Activated CD4-positive, alpha-beta T cell treated with anti-CD3 and anti-CD28 coated beads for 48 hours (primary cell): ENCODE results near the gene TGDS.

Source experiments
- DNase-seq: peaks from one replicate; pipeline ENCODE4 v3.0.0-alpha.2; 2020

Gene TGDS

GRCh38 chr13:94599877-94600276 is 3.9 kb upstream of the TGDS start:
- no peak for DNase-seq

GRCh38 chr13:94598281-94598680 is 2.3 kb upstream of the TGDS start:
- DNase-seq = no peak

GRCh38 chr13:94596575-94596971 is 621 bp upstream of the TGDS start:
- peak; percentile 18 for DNase-seq

GRCh38 chr13:94595001-94595949 is 677 bp downstream of the TGDS start:
- peak; percentile 41 for DNase-seq

- no peak for DNase-seq
Observed at GRCh38 chr13:94590744-94591143, 5.2 kb downstream of the TGDS start.

- no peak for DNase-seq
Observed at GRCh38 chr13:94588541-94588940, 7.4 kb downstream of the TGDS start.

- no peak for DNase-seq
Observed at GRCh38 chr13:94586371-94586770, 9.6 kb downstream of the TGDS start.

- DNase-seq = no peak
Observed at GRCh38 chr13:94585543-94586101, 10.3 kb downstream of the TGDS start.

GRCh38 chr13:94583926-94584325 is 12.0 kb downstream of the TGDS start:
- no peak for DNase-seq

GRCh38 chr13:94579063-94579462 is 16.9 kb downstream of the TGDS start:
- DNase-seq = no peak

- DNase-seq = no peak
Observed at GRCh38 chr13:94569615-94570014, 26.3 kb downstream of the TGDS start.

GRCh38 chr13:94568443-94568842 is 27.5 kb downstream of the TGDS start:
- DNase-seq = no peak

GRCh38 chr13:94567581-94567980 is 28.4 kb downstream of the TGDS start:
- DNase-seq = no peak

GRCh38 chr13:94561126-94561525 is 34.8 kb downstream of the TGDS start:
- no peak for DNase-seq

GRCh38 chr13:94560116-94560515 is 35.8 kb downstream of the TGDS start:
- DNase-seq = no peak

GRCh38 chr13:94559222-94559795 is 36.6 kb downstream of the TGDS start:
- no peak for DNase-seq

GRCh38 chr13:94558716-94559115 is 37.2 kb downstream of the TGDS start:
- DNase-seq = peak; percentile 28

- DNase-seq = no peak
Observed at GRCh38 chr13:94557684-94558235, 38.2 kb downstream of the TGDS start.

GRCh38 chr13:94556621-94557020 is 39.3 kb downstream of the TGDS start:
- no peak for DNase-seq

GRCh38 chr13:94556041-94556440 is 39.9 kb downstream of the TGDS start:
- no peak for DNase-seq

- no peak for DNase-seq
Observed at GRCh38 chr13:94553766-94554165, 42.2 kb downstream of the TGDS start.

- DNase-seq = no peak
Observed at GRCh38 chr13:94552095-94552494, 43.9 kb downstream of the TGDS start.

- DNase-seq = no peak
Observed at GRCh38 chr13:94550062-94550738, 45.8 kb downstream of the TGDS start.
